Measurements from ENCODE around the gene CERK.

The CERK gene

GRCh38 chr22:46703171-46703995, 34.7 kb downstream of the CERK start:
- in situ Hi-C loops (cut with HindIII; ENCODE audit: low sequenced_read_pairs): no loop called here

- in situ Hi-C loops (cut with HindIII; ENCODE audit: low sequenced_read_pairs): no loop called here
These were observed 36.8 kb downstream of the CERK start for GRCh38 chr22:46701262-46701661.

GRCh38 chr22:46699091-46699490, 39.0 kb downstream of the CERK start:
- in situ Hi-C loops (cut with HindIII; ENCODE audit: low sequenced_read_pairs): loop anchor here (5.0 kb wide), 1 partner anchor 42 kb away; no protein-coding TSS in a partner anchor

GRCh38 chr22:46697811-46698515, 40.1 kb downstream of the CERK start:
- in situ Hi-C loops (cut with HindIII; ENCODE audit: low sequenced_read_pairs): loop anchor here (5.0 kb wide), 1 partner anchor 41 kb away; no protein-coding TSS in a partner anchor

- in situ Hi-C loops (cut with HindIII; ENCODE audit: low sequenced_read_pairs): loop anchor here (5.0 kb wide), 1 partner anchor 39 kb away; no protein-coding TSS in a partner anchor
These were observed 41.4 kb downstream of the CERK start for GRCh38 chr22:46696614-46697013.

GRCh38 chr22:46696229-46696518, 41.9 kb downstream of the CERK start:
- in situ Hi-C loops (cut with HindIII; ENCODE audit: low sequenced_read_pairs): loop anchor here (5.0 kb wide), 1 partner anchor 39 kb away; no protein-coding TSS in a partner anchor

- in situ Hi-C loops (cut with HindIII; ENCODE audit: low sequenced_read_pairs): loop anchor here (5.0 kb wide), 1 partner anchor 38 kb away; no protein-coding TSS in a partner anchor
These were observed 42.5 kb downstream of the CERK start for GRCh38 chr22:46695346-46696228.

- in situ Hi-C loops (cut with HindIII; ENCODE audit: low sequenced_read_pairs): loop anchor here (5.0 kb wide), 1 partner anchor 37 kb away; no protein-coding TSS in a partner anchor
These were observed 43.5 kb downstream of the CERK start for GRCh38 chr22:46694416-46695170.

- in situ Hi-C loops (cut with HindIII; ENCODE audit: low sequenced_read_pairs): no loop called here
These were observed 44.2 kb downstream of the CERK start for GRCh38 chr22:46693634-46694415.

GRCh38 chr22:46691571-46691970, 46.5 kb downstream of the CERK start:
- in situ Hi-C loops (cut with HindIII; ENCODE audit: low sequenced_read_pairs): no loop called here

- in situ Hi-C loops (cut with HindIII; ENCODE audit: low sequenced_read_pairs): no loop called here
These were observed 47.9 kb downstream of the CERK start for GRCh38 chr22:46690146-46690545.

GRCh38 chr22:46688949-46689348, 49.1 kb downstream of the CERK start:
- in situ Hi-C loops (cut with HindIII; ENCODE audit: low sequenced_read_pairs): no loop called here

GRCh38 chr22:46687460-46687859, 50.6 kb downstream of the CERK start:
- in situ Hi-C loops (cut with HindIII; ENCODE audit: low sequenced_read_pairs): no loop called here

GRCh38 chr22:46687048-46687444, 51.0 kb downstream of the CERK start:
- in situ Hi-C loops (cut with HindIII; ENCODE audit: low sequenced_read_pairs): no loop called here

GRCh38 chr22:46686221-46687047, 51.6 kb downstream of the CERK start:
- in situ Hi-C loops (cut with HindIII; ENCODE audit: low sequenced_read_pairs): no loop called here

- in situ Hi-C loops (cut with HindIII; ENCODE audit: low sequenced_read_pairs): no loop called here
These were observed 53.3 kb downstream of the CERK start for GRCh38 chr22:46684706-46685105.

- in situ Hi-C loops (cut with HindIII; ENCODE audit: low sequenced_read_pairs): no loop called here
These were observed 55.9 kb downstream of the CERK start for GRCh38 chr22:46682011-46682731.

- in situ Hi-C loops (cut with HindIII; ENCODE audit: low sequenced_read_pairs): no loop called here
These were observed 57.0 kb downstream of the CERK start for GRCh38 chr22:46681010-46681409.

All from endothelial cell of hepatic sinusoid (primary cell).